Activated naive CD4-positive, alpha-beta T cell treated with Interleukin-2 at 50 U/mL for 16 hours (primary cell): ENCODE data around the gene DECR2.
A peak's percentile ranks its signal among the peaks of the same experiment; 100 is the strongest.
"Not testable (repeated sequence)": the region's sequence is repeated elsewhere in the genome, so short reads cannot be mapped to it uniquely, and the experiment has no call there.

Experiments used
- DNase-seq: peaks from one replicate; pipeline ENCODE4 v3.0.0-alpha.2; 2020

The DECR2 gene

GRCh38 chr16:367333-367903 lies 34.3 kb upstream of the DECR2 start:
- DNase-seq: no peak

- no peak for DNase-seq
Measured at GRCh38 chr16:368388-369158, 33.1 kb upstream of the DECR2 start.

- no peak for DNase-seq
Measured at GRCh38 chr16:369275-369865, 32.3 kb upstream of the DECR2 start.

- DNase-seq: no peak
Measured at GRCh38 chr16:369866-370436, 31.7 kb upstream of the DECR2 start.

- DNase-seq: peak; percentile 94
Measured at GRCh38 chr16:370443-370842, 31.2 kb upstream of the DECR2 start, which contains the start of gene MRPL28. TSS of gene MRPL28 (minus strand) at chr16:370538. CDS start at chr16:370218, 320 bp downstream.

- DNase-seq: no peak
Measured at GRCh38 chr16:370979-371514, 30.6 kb upstream of the DECR2 start.

- no peak for DNase-seq
Measured at GRCh38 chr16:371515-372301, 30.0 kb upstream of the DECR2 start.

- no peak for DNase-seq
Measured at GRCh38 chr16:372302-372983, 29.2 kb upstream of the DECR2 start.

GRCh38 chr16:373020-373598 lies 28.6 kb upstream of the DECR2 start:
- DNase-seq: no peak

GRCh38 chr16:373848-374615 lies 27.7 kb upstream of the DECR2 start:
- no peak for DNase-seq

- no peak for DNase-seq
Measured at GRCh38 chr16:374616-374926, 27.1 kb upstream of the DECR2 start.

- no peak for DNase-seq
Measured at GRCh38 chr16:375212-375611, 26.5 kb upstream of the DECR2 start.

GRCh38 chr16:375927-376816 lies 25.5 kb upstream of the DECR2 start:
- DNase-seq: no peak

GRCh38 chr16:376817-377418 lies 24.8 kb upstream of the DECR2 start:
- no peak for DNase-seq

GRCh38 chr16:377419-377951 lies 24.2 kb upstream of the DECR2 start:
- DNase-seq: no peak

- not testable (repeated sequence) for DNase-seq
Measured at GRCh38 chr16:378113-378820, 23.4 kb upstream of the DECR2 start.

- DNase-seq: no peak
Measured at GRCh38 chr16:378821-379182, 22.9 kb upstream of the DECR2 start.

GRCh38 chr16:379183-379960 lies 22.3 kb upstream of the DECR2 start:
- no peak for DNase-seq
